Hematopoietic multipotent progenitor cell treated with erythropoietin and hydrocortisone succinate and interleukin-3 and kit ligand, for 15 days (in vitro differentiated cells): ENCODE results near the gene SETD3.
A peak's percentile ranks its signal among the peaks of the same experiment; 100 is the strongest.

ENCODE experiments used
- DNase-seq: peaks from one replicate; pipeline ENCODE4 v3.0.0-alpha.2; 2015; ENCODE audit warnings: low spot score

The SETD3 gene

DNA sequence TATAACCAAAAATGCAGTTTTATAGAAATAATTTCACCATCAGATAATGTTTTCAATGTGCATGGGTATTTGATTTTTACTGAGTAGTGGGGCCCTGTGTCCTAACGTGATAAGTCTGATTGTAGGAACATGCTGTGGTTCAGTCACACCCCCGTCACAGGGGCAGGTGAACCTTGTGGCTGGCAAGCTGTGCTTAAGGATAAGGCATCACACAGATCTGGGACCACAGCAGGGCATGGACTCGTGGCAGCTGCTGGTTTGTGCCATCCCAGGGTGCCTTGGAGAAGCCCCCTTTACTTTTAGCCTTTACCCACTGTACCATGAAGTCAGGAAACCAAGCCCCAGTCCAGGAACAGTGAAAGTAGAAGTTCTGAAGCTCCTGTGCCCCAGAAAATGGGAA is 17.2 kb upstream of the SETD3 start:
- no peak for DNase-seq

GRCh38 chr14:99497341-99497740 is 16.7 kb upstream of the SETD3 start:
- DNase-seq: no peak

DNA sequence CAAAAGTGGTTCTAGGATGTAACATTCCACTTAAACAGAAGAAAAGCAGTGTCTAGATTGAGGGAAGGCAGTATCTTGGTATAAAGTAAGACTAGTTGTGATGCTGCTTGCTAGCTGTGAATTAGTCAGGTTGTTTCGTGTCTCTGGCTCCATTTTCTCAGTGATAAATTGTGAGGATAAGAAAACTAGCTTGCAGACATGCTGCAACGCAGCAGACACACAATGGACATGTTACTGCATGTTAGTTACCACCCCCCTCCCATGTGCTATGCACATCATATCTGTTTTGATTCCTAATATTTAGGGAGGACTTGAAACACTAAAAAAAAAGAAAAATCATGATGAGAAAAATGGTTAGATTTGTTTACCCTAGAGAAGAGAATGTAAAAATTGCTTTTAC is 3.4 kb upstream of the SETD3 start:
- DNase-seq: no peak

DNA sequence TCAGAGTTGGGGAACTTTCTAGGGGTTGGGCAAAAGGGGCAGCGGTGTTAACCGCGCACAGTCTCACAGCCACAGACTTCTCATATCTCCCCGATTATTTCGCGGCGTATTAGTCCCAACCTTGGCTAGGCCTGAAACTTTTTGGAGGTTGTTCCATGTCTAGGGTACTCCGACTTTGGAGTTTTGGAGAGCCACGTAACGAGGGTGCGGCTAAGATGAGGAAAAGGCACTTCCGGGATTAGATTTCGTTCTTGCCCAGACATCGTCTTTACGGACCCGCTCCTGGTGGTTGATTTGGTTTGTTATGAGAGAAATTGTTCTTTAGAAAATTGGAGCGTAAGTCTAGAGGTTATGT is 1.1 kb upstream of the SETD3 start:
- peak; percentile 30 for DNase-seq

- DNase-seq: peak; percentile 100
Measured at GRCh38 chr14:99480917-99481744, 472 bp upstream of the SETD3 start, which contains the start of gene CCNK. Gene CCNK (plus strand): TSS chr14:99481409. CDS start chr14:99492678, 11,269 bp downstream.

DNA sequence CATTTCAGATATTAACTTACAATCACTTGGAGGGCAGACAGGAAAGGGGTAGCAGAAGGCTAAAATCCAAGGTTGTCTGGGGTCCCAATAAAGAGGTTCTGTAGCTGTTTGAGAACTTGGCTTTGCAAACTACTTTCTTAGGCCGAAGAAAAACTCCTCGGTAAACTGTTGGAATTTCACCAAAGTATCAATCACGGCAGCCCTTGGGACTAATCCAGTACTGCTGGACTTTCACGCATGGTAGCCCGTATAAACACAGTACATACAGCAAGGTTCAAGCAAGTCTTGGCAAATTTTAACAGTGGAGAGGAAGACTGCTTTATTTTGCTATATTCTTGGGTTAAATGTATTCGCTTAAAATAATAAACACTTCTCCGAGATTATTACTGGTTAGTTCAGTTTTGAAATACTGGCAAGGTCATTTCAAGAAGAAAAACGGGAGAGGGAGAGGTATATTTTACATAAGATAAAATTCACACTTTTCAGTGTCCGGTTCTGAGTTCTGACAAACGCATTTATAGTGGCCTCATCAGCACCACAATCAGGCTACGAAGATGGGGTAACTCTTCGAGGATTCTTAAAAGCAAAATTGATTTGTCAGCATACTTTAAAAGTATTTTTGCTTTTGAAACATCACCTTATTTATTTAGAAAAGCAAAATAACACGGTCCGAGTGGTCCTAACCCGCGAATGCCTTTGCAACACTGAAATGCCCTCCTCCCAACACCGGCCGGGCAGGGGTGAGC is 1.3 kb downstream of the SETD3 start:
- no peak for DNase-seq

DNA sequence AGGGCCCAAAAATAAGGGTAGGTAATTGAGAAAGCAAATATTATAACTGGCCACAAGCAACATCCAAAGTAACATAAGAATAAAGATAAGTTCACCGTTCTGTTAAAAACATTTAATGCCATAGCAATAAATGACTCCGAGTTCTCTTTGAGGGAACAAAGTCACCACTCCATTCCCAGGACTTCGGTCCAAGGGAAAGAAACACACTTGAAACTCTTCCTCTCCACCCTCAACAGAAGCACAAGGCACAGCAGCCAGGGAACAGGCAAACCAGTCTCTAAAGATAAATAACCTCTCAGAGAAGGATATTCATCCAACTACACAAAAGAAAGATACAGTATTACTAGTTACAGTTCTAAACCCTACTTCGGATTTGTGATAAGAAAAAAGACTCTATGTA is 2.5 kb downstream of the SETD3 start:
- DNase-seq: no peak

DNA sequence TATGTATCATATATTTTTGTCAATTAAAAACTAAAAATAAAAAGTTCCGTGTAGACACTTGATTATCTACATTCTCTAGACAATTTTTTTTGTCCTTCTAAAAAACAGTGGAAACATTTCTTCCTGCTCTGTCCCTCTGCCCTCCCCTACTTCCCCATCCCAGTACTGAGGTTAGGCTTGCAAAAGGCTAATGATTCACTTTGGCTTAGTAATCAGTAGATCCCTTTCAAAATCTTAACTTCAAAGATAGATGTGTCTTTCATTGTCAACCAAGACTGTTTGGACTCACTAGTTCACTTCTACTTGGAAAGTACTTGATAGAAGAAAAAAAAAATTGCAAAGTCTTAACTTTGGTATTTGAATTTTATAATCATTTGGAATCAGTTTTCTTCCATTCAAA is 3.8 kb downstream of the SETD3 start:
- DNase-seq: no peak

DNA sequence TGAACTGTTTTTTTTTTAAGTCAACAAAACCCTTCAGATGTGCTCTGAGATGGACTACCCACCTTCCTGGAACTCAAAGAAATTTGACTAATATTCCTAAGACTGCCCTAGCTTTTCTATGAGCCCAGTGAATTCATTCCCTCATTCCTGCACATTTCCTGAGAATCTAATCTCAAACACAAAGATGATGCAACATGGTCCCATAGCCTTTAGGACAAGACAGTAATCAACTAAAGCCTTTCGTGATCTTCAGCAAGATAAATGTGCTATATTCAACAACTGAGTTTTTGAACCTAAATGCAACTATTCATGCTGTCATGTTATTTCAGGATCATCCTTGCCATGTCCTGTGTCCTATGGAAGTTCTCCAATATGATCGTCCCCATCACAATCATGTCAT is 5.0 kb downstream of the SETD3 start:
- no peak for DNase-seq

DNA sequence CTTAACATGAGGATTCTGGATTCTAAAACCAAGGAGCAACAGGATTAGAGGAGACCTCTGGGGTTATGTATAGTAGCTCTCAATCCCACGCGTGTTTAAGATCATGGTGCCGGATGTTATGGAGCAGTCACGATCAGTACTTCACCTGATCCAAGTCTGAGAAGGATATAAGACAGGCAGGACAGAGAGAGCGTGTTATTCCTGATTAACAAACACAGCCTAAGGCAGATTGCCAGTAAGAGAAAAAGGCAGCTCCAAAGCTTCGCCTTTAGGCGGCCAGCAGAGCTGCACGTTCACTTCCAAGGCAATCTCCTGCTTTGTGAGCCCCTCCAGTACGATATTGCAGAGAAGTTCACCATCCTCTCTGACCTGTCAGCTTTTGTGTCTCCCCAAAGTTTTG is 5.5 kb downstream of the SETD3 start:
- DNase-seq: no peak

DNA sequence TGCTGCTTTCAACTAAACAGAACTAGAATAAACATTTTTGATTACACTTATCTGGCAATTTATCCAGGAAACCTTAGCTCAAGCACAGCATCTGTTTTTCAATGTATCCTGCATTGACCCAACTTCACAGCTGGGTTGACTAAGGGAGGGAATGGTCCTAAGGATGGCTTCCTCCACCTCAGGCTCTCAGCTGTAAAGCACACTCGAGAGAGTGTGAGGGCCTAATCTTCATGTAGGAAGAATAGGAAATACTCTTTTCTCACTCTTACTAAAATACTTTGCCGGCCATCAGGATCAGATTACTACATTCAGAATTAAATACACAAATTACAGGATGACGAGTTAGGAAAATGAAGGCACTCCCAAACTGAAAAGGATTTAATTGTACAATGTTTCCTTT is 7.2 kb downstream of the SETD3 start:
- no peak for DNase-seq

GRCh38 chr14:99472937-99473336 is 7.7 kb downstream of the SETD3 start:
- DNase-seq: no peak

DNA sequence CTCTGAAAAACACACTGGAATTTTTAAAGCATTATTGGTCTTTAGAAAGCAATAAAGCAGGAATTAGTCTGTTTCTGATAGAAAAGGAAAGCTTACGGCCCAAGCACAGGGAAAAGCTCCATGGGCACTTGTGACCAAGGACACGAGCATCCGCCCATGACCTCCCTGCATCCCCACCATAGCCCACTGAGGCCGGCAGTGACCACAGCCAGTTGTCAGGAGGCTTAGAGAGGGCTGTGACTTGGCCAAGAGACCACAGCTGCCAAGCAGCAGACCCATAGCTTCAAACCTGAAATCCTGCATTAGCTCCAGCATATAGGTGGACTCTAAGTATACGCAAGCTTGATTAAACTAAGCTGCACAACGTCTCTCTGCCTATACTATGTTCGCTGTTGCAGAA is 8.9 kb downstream of the SETD3 start:
- DNase-seq: no peak

DNA sequence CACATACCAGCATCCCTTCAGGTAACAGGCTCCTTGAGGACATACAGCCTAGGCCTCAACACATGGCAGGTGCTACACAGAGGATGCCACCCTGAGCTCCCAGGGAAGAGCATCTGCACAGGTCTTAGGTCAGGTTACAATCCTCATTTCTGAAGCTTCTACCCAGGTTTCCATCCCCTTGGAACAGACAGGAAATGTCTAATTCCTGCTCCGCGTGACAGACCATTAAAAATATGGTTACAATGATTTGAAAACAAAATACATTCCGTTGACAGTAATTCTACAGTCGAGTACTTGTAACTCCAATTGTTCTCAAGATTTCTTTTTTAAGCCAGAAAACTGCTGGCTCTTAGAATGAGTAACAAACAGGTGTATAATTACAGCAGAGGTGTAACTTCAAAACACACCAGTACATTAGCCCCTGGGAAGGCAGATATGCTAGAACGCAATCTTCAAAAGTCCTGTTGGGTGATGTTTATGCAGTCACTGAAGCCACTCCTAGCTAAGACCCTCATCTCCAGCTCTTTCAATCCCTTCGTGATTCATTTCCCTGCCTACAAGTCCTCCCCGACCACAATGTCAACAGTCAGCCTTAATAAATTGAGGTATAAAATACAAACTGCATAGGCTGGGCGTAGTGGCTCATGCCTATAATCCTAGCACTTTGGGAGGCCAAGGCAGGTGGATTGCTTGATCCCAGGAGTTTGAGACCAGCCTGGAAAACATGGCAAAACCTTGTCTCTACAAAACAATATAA is 11.6 kb downstream of the SETD3 start:
- DNase-seq: no peak

DNA sequence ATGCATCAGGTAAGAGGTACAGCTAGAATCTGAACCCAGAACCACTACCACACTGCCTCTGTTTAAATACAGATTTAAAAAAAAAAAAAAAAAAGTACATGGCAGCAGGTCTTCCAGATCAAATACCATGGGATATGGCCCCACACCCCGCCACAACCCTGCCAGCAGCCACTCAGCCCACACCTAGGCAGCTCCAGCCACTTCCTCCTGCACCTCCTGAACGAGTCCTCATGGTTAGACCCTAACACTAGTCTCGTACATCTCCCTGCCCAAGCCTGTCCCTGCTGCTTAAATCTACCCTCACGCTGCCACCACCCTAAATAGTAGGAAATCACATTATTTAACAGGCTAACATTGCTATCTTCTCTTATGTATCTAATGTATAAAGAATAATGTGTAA is 12.6 kb downstream of the SETD3 start:
- DNase-seq: no peak

DNA sequence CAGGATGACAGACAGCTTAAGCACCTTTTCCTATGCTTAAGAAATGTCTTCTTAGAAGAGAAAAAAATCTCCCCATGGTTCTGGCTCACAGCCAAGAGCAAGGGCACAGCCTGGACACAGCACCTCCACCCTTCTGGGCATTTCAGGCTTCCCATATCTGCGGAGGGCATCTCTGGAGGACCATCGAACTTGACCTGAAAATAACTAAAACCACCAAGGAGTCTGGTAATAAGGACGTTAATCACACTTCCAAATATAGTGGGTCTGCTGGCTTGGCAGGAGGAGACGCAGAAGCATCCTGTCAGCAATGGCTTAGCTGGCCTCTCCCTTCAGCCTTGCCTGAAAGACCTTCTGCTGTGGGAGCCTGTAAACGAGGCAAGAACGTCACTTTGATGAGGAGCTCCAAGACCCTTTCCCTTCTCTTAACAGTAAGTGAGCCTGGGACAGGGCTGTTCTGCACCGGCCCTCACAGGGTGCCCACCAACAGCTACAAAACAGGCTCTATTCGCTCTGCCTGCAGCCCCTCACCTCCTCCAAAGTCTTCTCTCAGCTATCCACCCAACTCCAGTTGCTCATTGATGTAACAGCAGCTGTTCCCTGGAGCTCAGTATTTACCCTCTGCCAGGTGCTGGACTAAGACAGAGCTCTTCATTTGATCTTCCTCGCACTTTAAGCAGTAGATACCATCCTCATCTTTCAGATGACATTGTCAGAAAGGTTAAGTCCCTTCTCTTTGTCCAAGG is 13.2 kb downstream of the SETD3 start:
- DNase-seq: no peak

DNA sequence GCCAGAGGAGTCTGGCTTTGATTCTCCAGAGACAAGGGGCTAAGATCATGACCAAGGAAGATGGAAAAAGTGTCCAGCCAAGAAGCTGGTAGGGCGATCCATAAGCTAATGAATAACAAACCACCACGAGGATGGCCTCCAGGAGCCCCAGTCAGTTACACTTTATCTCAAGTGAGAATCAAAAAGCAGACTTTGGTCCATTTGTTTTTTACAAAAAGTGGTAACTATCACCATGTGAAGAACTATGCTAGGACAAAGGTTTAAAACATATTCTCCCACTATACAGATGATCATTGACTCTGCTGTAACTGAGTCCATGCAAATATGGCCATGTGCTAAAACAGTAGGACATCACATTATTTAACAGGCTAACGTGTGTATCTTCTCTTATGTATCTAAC is 13.9 kb downstream of the SETD3 start:
- no peak for DNase-seq

DNA sequence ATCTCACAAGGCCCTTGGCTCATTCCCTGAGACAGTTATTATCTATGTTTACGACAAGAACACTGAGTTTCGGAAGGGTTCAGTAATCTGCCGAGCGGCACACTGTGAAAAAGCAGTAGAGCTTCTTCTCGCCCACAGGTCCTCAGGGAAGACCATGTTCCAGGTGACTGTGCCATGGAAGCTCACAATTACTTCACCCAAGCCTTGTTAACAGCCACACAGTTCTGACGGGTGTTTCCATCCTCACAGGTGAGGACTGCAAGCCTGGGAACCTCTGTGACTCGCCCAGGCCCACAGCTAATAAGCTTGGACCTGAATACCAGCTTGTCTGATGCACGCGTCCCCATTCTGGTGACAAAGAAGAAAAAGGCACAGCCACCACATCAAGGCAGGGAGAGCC is 15.4 kb downstream of the SETD3 start:
- DNase-seq: no peak

DNA sequence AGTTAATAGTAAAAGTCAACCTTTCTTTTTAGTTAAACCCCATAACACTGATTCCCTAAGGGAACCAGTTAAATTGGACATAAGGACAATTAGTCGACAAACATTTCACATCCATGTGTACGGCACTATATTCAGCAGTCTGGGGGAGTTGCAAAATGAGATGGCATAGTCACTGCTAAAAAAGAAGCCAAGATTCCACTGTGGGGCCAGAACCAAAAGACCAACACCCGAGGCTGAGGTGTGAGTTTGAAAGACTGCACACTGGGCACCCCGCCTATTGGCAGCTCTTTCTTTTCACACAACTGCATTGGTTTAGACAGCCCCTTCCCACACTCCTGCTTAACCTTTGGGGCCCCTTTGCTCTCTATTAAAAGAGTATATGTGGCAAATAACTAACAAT is 16.7 kb downstream of the SETD3 start:
- DNase-seq: no peak

GRCh38 chr14:99462210-99462609 is 18.4 kb downstream of the SETD3 start:
- no peak for DNase-seq

DNA sequence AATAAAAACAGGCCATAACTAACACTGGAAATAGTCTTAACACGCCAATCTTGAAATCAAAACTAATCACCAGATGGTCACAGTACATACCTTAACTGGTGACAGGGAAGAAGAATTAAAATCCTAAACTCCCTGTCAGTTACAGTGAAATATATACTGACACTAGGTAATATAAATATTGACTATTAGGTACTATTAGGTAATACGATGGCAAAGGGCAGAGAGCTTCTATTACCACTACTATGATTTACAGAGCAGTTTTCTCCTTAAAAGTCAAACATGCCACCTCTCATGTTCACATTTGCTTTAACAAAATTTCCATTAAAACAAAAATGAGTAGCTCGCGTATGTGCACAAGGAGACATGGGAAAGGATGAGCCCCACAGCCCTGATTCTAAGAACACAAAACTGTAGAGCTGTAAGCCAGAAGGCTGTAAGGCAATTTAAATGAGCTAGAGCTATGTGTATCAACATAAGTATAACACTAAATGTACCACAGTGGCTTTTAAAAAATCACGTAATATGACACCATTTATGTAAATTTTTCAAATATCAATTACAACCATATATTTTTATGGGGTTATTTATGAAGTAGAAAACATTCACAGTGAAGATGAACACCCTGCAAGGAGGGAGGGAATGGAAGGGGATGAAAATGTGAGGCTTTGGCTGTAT is 19.1 kb downstream of the SETD3 start:
- DNase-seq: no peak

DNA sequence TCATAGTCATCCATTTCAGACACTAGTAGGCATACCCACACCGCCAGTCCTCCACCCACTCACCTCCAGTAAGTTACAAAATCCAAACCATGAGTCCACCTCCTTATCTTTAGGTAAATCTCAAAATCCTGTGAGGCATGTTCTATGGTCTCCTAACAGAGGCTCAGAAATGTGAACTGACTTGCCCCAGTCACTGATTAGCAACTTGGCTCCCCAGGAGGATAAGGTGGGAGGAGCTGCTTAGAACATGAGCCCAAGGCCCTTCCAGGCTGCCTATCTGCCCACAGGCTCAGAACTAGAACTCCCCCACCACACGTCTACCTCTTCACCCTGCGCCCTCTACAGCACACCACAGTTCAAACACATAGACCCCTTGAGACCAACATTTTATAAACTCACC is 19.9 kb downstream of the SETD3 start:
- no peak for DNase-seq
